SIG-M5 treated with dmso at 0.1 percent for 504 hours (cell line): ENCODE measurements around the gene FAM181B.

Experiments
- DNase-seq: peaks from one replicate; lab custom pipeline; 2025; ENCODE audit not compliant: unreplicated experiment; lab: John Stamatoyannopoulos, UW

FAM181B gene

GRCh38 chr11:82686211-82686610 is 47.5 kb downstream of the FAM181B start:
- DNase-seq: no peak

DNA sequence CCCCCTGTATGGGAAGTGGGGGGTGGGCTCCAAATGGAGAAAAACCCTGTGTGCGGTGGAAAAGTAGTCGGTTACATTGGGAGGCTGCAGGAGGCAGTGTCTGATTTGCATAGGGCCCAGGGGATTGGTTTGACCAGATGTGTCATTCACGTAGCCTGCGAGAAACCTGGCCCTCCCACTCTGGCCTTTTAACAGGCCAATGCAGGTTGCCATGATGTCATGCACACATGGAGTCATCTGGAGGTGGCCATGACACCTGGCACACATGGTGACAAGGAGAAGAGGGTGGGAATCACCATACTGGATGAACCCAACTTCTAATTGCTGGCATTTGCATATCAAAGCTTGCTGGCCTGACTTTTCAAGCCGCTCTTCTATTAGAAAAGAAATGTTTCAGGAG is 50.6 kb downstream of the FAM181B start:
- DNase-seq: no peak

- peak; percentile 65 for DNase-seq
These were observed 51.5 kb downstream of the FAM181B start for GRCh38 chr11:82682003-82682751.

DNA sequence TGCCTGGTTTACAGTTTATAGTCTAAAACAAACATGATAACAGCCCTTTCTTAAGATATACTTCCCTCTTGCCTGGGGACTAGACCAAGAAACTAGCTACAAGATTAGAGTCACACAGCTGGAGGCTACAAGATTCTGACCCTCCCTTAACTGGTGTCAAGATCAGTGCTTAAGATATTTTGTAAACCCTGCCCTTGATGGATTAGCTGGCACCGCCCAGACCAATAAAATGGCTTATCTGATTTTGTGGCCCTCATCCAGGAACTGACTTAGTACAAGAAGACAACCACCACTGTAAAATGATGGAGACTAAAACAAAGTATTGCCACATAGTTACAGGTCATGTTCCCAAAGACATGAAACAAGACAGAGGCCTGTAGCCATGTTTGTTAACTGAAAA is 53.4 kb downstream of the FAM181B start:
- peak; percentile 32 for DNase-seq
